ENCODE results near the gene ABCA8. TPM values are rescaled to one million over a fixed set of nuclear protein-coding genes. Genes with fewer than 3 reads are reported as not detected.
"Not testable (repeated sequence)": the region's sequence is repeated elsewhere in the genome, so short reads cannot be mapped to it uniquely, and the experiment has no call there.

ABCA8 gene, protein sequence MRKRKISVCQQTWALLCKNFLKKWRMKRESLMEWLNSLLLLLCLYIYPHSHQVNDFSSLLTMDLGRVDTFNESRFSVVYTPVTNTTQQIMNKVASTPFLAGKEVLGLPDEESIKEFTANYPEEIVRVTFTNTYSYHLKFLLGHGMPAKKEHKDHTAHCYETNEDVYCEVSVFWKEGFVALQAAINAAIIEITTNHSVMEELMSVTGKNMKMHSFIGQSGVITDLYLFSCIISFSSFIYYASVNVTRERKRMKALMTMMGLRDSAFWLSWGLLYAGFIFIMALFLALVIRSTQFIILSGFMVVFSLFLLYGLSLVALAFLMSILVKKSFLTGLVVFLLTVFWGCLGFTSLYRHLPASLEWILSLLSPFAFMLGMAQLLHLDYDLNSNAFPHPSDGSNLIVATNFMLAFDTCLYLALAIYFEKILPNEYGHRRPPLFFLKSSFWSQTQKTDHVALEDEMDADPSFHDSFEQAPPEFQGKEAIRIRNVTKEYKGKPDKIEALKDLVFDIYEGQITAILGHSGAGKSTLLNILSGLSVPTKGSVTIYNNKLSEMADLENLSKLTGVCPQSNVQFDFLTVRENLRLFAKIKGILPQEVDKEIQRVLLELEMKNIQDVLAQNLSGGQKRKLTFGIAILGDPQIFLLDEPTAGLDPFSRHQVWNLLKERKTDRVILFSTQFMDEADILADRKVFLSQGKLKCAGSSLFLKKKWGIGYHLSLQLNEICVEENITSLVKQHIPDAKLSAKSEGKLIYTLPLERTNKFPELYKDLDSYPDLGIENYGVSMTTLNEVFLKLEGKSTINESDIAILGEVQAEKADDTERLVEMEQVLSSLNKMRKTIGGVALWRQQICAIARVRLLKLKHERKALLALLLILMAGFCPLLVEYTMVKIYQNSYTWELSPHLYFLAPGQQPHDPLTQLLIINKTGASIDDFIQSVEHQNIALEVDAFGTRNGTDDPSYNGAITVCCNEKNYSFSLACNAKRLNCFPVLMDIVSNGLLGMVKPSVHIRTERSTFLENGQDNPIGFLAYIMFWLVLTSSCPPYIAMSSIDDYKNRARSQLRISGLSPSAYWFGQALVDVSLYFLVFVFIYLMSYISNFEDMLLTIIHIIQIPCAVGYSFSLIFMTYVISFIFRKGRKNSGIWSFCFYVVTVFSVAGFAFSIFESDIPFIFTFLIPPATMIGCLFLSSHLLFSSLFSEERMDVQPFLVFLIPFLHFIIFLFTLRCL (N-terminal part only)
- polyA plus RNA-seq (2012; ENCODE audit: insufficient read depth, insufficient read length), result not detected

DNA sequence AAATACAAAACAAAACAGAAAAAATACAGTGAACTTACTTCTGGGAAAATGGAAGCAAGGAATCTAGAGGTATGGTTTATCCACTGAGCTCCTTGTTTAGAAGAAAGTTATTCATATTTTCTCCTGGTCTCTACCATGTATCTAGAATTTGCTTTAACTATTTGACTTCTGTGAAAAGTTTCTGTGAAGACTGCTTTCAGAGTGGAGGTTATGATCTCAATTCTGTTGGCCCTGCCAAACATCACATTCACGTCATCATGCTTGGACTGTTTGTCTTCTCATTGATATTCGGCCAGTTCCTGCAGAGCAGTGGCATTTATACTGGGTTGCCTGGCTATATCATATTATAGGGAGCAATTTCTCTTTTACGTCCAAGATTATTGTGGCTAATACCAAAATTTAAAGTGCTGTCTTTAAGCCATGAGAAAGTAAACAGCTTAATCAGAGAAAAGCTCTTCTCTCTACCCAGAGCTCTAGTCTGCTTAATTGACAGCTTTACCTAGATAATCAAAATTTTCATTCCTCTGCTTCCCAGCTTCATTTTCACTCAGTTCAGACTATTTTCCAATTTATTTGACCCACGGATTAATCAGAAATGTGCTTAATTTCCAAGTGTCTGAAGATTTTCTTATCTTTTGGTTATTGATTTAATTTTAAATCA is at the start of gene ABCA8:
Gene ABCA8, minus strand, starts transcription at position 212 of the 661 bp plus-strand sequence. CDS start 13,358 bp downstream, outside the sequence.
- no peak within 1 kb of the TSS for H3K4me3 ChIP-seq (ENCODE audit: low read length)
- DNase-seq (ENCODE audit: low read depth, low spot score), result no peak

DNA sequence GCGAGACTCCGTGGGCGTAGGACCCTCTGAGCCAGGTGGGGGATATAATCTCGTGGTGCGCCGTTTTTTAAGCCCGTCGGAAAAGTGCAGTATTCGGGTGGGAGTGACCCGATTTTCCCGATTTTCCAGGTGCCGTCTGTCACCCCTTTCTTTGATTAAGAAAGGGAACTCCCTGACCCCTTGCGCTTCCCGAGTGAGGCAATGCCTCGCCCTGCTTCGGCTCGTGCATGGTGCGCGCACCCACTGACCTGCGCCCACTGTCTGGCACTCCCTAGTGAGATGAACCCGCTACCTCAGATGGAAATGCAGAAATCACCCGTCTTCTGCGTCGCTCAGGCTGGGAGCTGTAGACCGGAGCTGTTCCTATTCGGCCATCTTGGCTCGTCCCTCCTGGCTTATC is 49.6 kb upstream of the ABCA8 start:
- not testable (repeated sequence) for DNase-seq (ENCODE audit: low read depth, low spot score); H3K4me3 ChIP-seq (ENCODE audit: low read length)

DNA sequence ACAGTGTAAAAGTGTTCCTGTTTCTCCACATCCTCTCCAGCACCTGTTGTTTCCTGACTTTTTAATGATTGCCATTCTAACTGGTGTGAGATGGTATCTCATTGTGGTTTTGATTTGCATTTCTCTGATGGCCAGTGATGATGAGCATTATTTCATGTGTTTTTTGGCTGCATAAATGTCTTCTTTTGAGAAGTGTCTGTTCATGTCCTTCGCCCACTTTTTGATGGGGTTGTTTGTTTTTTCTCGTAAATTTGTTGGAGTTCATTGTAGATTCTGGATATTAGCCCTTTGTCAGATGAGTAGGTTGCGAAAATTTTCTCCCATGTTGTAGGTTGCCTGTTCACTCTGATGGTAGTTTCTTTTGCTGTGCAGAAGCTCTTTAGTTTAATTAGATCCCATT is 44.6 kb upstream of the ABCA8 start:
- not testable (repeated sequence) for DNase-seq (ENCODE audit: low read depth, low spot score)

DNA sequence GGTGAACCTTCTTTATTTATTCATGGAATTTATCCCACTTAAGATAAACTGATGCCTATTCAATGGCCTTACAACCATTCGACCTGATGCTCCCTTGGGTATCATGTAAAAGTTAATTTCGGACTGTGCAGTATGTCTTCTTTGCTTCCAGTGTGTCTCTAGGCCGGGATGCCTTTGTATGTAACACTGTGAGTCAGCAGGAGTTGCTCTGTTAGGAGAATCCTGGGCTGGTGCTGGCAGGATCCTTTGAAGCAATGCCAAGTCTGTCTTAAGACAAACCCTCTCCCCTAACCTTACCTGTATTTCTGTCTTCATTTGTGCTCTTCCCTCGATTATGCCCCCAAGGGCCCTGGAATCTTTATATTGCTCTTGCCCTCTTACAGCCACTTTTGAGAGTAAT is 37.9 kb upstream of the ABCA8 start:
- no peak overlapping the region for H3K4me3 ChIP-seq (ENCODE audit: low read length)

More for the DNA sequence above, 44.6 kb upstream of the ABCA8 start:
- H3K4me3 ChIP-seq (ENCODE audit: low read length), result not testable (repeated sequence)

DNA sequence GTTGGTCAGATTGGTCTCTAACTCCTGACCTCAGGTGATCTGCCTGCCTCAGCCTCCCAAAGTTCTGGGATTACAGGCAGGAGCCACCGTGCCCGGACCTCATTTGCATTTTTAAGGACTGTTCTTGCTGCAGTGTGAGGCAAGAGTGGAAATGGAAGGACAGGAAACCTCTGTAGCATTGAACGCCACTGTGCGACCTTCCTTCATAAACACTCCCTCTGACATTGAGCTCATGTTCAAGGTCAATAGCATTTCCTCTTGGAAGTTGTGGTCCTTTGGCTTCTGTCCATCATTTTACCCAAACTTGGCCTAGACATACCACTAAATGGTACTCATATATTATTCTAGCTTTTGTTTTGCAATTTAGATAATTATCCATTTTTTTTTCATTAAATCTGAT is 32.8 kb upstream of the ABCA8 start:
- H3K4me3 ChIP-seq (ENCODE audit: low read length), result no peak overlapping the region
- no peak for DNase-seq (ENCODE audit: low read depth, low spot score)

More for the DNA sequence above, 37.9 kb upstream of the ABCA8 start:
- no peak for DNase-seq (ENCODE audit: low read depth, low spot score)

DNA sequence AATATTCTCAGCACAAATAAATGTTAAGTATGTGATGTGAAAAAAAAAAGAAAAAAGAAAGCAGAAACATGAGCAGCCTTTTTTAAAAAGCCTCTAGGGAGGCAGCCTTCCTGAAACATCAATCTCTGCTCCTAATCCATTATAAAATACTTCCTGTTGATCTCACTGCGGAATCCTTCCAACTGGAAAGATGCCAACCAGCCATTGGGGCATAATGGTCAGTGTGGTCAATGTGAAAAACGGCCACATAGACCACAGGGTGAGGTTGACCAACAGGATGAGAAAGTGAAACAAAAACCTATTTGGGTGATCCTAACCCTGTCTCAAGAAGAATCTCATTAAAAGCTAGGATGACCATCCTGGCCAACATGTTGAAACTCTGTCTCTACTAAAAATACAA is 26.1 kb upstream of the ABCA8 start:
- no peak for DNase-seq (ENCODE audit: low read depth, low spot score)
- H3K4me3 ChIP-seq (ENCODE audit: low read length), result no peak overlapping the region

DNA sequence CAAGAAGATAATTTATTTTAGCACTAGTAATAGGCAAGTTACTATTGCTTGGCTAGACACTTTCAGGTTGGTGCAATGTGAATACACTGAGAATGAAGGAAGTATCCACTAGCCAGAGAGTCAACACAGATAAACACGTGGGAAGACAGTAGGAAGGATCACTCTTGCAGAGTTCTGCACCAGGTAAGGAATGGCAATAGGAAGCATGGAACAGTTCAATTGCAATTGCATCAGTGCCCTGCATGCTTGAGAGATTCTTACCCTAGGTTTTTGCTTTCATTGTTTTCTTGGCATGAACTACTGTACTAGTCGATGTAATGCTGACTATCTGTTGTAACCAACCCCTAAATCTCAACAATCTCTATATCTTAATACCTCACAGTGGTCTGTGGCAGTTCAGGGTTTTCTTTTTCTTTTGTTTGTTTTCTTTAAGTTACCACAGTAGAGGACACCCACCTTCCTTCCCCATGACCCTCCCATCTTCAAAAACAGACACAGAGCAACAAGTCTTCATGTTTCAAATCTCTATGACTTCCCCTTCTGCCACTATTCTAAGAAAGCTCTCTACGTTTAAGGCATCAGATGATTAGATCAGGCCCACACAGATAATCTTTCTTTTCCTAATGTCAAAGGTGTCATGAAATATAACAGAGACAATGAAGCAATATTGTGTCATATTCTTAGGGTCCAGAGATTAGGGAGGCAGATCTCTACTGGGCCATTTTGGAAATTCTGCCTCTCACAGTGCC is 18.1 kb upstream of the ABCA8 start:
- no peak overlapping the region for H3K4me3 ChIP-seq (ENCODE audit: low read length)
- DNase-seq (ENCODE audit: low read depth, low spot score), result no peak

DNA sequence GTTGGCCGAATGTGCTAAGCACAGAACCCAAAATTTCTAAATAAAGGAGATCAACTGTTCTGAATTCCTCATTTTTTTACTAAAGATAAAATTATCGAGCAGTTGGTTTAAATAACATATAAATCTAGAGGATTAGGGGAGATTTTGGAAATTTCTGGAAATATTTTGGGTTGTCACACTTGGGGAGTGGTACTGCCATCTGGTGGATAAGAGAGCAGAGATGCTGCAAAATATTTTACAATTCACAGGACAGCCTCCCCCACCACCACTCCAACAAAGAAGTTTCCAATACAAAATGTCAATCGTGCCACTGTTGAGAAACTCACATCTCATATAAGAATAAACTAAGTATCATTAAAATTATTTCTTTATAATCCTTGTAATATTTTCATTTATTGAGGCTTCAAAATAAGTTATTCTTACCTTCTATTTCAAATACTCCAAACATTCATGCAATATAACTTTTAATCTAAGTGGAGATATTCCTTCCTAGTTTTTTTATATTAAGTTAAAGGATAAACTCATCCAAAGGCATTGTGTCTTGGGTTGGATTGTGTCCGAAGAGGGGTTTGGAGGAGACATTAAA is 17.0 kb upstream of the ABCA8 start:
- H3K4me3 ChIP-seq (ENCODE audit: low read length), result no peak overlapping the region
- no peak for DNase-seq (ENCODE audit: low read depth, low spot score)

DNA sequence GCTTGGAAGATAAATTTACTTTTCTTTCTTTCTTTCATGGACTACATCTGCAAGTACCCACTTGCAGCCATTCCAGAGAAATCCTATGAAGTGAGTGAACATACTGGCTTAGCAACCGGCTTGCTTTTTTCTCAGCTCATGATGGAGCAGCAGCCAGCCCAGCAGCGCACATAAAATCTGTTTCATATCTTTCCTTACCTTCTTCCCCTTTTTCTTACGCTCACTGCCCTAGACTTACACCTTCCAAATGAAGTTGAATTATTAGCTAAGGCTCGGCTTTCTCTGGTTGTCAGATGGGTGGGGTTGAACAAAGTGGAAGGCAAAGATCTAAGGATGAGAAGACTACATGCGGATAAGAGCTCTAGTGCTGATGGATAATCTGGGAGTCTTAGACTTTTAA is 13.9 kb upstream of the ABCA8 start:
- no peak for DNase-seq (ENCODE audit: low read depth, low spot score)
- H3K4me3 ChIP-seq (ENCODE audit: low read length), result no peak overlapping the region

DNA sequence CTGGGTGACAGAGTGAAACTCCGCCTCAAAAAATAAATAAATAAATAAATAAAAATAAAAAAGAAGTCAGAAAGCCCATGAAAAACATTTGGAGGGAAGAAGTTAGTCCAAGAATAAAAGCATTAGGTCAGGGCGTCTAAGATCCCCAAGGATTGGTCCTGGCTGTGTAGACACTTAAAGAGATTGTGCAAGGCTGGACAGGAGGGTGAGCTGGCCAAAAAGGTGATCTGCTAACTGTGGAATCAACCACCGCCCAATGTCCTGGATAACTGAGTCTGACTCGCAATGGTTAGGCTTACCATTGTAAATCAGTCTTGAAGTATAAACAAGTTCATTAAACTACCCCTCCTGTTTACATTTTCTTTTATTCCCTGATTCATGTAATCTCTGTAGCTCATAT is 8.8 kb upstream of the ABCA8 start:
- no peak for DNase-seq (ENCODE audit: low read depth, low spot score)
- H3K4me3 ChIP-seq (ENCODE audit: low read length), result no peak overlapping the region

DNA sequence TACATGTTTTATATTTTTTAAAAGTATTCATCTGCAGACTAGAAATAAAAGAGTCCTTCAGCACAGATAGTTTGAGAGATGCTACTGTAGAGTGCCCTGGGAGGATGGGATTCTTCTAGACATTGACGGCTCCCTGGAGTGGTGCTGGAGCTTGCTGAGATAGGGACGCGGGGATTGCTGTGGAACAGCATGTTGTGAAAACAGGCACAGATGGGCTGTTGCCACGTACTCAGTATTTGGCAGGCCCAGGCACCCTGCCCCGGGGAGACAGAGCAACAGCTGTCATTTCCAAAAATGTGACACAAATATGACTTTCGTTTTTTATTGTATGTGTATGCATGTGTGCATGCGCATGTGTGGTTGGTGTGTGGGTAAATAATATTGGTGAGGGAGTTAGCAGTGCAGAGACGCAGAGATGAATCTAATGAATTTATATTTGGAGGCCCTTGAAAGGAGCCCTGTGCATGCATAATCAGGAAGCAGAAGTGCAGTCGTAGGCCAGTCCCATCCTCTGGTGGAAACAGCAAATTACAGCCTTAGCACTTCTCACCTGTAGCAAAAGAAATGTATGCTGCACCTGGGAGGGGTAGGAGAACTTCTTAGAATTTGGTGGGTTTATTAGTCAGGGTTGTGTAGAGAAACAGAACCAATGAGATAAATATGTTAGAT is 6.2 kb upstream of the ABCA8 start:
- no peak overlapping the region for H3K4me3 ChIP-seq (ENCODE audit: low read length)
- no peak for DNase-seq (ENCODE audit: low read depth, low spot score)

DNA sequence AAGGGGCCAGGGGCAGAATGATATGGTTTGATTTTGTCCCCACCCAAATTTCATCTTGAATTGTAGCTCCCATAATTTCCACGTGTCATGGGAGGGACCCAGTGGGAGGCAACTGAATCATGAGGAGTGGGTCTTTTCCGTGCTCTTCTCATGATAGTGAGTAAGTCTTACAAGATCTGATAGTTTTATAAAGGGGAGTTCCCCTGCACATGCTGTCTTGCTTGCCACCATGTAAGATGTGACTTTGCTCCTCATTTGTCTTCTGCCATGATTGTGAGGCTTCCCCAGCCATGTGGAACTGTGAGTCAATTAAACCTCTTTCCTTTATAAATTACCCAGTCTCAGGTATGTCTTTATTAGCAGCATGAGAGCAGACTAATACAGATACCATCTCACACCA is 3.9 kb upstream of the ABCA8 start:
- DNase-seq (ENCODE audit: low read depth, low spot score); H3K4me3 ChIP-seq (ENCODE audit: low read length): not testable (repeated sequence)

DNA sequence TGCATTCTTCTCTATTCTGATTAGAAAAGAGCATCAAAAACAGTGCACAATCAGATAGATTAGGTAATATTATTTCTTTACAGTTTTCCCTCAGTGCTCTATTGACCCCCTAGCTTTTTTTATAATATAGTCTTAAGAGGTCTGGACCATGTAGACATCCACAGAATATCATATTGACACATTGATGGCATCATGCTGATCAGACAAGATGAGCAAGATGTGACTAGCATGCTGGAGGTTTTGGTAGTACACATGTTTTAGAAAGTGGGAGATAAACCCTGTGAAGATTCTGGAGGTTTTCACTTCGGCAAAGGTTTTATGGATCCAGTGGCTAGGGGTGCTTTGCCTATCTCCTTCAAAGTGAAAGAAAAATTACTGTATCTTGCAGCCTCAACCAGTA is 2.8 kb upstream of the ABCA8 start:
- no peak overlapping the region for H3K4me3 ChIP-seq (ENCODE audit: low read length)
- no peak for DNase-seq (ENCODE audit: low read depth, low spot score)

DNA sequence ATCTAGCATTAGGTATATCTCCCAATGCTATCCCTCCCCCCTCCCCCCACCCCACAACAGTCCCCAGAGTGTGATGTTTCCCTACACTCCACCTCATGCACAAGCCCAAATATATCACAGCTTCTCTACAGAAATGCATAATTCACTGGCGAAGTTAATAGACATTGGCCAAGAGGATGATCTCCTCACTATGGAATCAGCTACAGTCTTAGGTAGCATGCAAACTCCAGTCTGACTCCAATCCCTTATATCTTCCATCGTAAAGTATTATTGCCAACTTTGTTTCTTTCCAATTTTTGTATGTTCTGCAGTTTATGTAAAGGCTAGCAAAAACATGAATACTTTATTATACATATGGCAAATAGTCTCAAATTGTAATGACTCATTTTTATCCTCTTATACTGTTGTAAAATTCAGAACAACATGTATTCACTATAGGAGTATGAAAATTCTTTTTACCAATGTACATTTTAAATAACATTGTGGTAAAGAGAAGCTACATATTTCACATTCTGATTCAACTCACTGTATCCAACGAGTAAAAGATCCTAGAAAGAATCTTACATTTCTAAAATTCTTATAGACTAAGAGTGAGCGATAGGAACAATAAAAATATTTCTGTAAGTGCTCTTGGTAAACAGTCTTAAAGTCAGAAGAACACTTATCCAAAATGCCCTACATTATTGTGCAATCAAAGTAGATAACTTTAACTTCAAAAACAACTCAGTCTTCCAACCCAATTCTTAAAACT is 871 bp downstream of the ABCA8 start:
- DNase-seq (ENCODE audit: low read depth, low spot score), result no peak
- no peak overlapping the region for H3K4me3 ChIP-seq (ENCODE audit: low read length)

DNA sequence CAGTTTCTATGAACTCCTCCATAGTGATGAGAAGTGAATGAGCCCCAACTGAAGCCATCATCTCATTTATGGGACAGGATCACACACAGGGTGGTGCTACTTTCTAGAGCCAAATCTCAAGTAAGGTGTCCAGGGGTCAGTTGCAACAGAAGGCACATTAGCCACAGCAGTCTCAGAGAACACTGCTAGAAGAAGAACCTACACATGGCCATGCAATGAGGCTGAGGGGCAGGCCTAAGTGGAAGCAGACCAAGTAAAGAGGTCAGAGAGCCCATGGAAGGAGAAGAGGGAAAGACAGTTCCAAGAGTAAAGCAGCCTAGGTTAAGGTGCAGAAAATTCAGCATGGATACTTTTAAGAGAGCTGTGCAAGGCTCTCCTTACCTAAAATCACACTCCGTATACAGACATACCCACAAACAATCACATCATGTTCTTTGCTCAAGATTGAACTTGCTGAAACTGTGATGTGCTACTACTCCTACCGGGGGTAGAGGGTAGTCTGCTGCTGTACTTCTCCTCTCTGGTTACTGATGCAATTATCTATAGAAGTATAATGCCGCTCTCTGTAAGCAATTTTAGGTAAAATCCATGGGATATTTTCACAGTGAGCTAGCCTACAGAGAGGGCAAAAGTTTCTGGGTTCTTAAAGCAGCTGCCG is 1.7 kb downstream of the ABCA8 start:
- DNase-seq (ENCODE audit: low read depth, low spot score), result no peak

DNA sequence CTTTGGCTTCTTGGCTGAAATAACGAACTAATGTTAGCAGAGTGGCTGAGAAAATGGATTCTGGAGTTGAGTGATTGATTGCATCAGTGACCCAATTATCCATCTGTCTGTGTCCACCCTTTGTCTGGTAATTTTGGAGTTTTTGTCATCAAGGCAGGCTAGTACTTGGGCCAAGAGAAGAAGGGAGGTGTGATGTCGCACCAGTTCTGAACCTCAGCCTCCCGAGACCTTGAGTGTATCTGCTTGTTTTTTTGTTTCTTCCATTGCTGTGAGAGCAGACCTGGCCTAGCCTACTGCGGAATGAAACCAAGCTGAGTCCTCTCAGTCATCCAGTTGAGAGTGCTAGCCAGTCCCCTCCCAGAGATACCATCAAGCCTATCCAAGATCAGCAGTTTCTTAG is 4.5 kb downstream of the ABCA8 start:
- DNase-seq (ENCODE audit: low read depth, low spot score), result no peak
- H3K4me3 ChIP-seq (ENCODE audit: low read length), result no peak overlapping the region

More for the DNA sequence above, 1.7 kb downstream of the ABCA8 start:
- no peak overlapping the region for H3K4me3 ChIP-seq (ENCODE audit: low read length)
